Measurements from ENCODE around the gene DIAPH1.

- TF ChIP-seq, protein P1, sequence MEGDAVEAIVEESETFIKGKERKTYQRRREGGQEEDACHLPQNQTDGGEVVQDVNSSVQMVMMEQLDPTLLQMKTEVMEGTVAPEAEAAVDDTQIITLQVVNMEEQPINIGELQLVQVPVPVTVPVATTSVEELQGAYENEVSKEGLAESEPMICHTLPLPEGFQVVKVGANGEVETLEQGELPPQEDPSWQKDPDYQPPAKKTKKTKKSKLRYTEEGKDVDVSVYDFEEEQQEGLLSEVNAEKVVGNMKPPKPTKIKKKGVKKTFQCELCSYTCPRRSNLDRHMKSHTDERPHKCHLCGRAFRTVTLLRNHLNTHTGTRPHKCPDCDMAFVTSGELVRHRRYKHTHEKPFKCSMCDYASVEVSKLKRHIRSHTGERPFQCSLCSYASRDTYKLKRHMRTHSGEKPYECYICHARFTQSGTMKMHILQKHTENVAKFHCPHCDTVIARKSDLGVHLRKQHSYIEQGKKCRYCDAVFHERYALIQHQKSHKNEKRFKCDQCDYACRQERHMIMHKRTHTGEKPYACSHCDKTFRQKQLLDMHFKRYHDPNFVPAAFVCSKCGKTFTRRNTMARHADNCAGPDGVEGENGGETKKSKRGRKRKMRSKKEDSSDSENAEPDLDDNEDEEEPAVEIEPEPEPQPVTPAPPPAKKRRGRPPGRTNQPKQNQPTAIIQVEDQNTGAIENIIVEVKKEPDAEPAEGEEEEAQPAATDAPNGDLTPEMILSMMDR (IDR thresholded peaks at IDR 0.05; ENCODE audit: low read length): no peak
- no peak for TF ChIP-seq EZH2phosphoT487 (IDR thresholded peaks at IDR 0.05; ENCODE audit: low read length)
- TF ChIP-seq EZH2 (optimal IDR thresholded peaks at IDR 0.05; ENCODE audit: low read depth, low read length): no peak
Measured at GRCh38 chr5:141608557-141608956, 10.2 kb downstream of the DIAPH1 start.
